GM12878 (cell line): ENCODE results near the gene IL16.
"Not testable (repeated sequence)": the region's sequence is repeated elsewhere in the genome, so short reads cannot be mapped to it uniquely, and the experiment has no call there.

Source experiments
- EGR1 ChIP-seq, 2 experiments: IDR thresholded peaks; 1 replicate in 1 of 2; 2 replicates in 1 of 2; pipeline ENCODE4 v1.6.1; 2011 to 2012; ENCODE audit warnings: low read depth in 2 of 2, low read length in 2 of 2, borderline replicate concordance in 1 of 2, mild to moderate bottlenecking in 1 of 2, moderate library complexity in 1 of 2
- EP300 ChIP-seq, 2 experiments: fragments of 150-350 bp in 1 of 2; IDR thresholded peaks; 2 replicates each; pipeline ENCODE4 v1.6.1; 2011 to 2012; ENCODE audit warnings: low read depth in 2 of 2, low read length in 2 of 2, borderline replicate concordance in 1 of 2, improper control_type of control experiment in 1 of 2, inconsistent platforms in 1 of 2; ENCODE audit not compliant: control insufficient read depth in 1 of 2

GRCh38 chr15:81331141-81331540 lies 134.5 kb downstream of the IL16 start:
- not testable (repeated sequence) for TF ChIP-seq EGR1 (IDR thresholded peaks at IDR 0.05; ENCODE audit: borderline replicate concordance in 1 of 2, low read depth in 2 of 2, low read length in 2 of 2); EP300 (IDR thresholded peaks at IDR 0.05; ENCODE audit: borderline replicate concordance in 1 of 2, control insufficient read depth in 1 of 2, low read depth in 2 of 2, low read length in 2 of 2)
